Effector memory CD8-positive, alpha-beta T cell (primary cell): ENCODE results near the gene FARP1.
"Not testable (repeated sequence)": the region's sequence is repeated elsewhere in the genome, so short reads cannot be mapped to it uniquely, and the experiment has no call there.

Experiments
- ATAC-seq: fragments of 150-1000 bp; cut with Tn5 transposase; replicated peaks from 2 replicates; pipeline ENCODE4 v1.10.0; 2021; ENCODE audit warnings: mild to moderate bottlenecking, moderate library complexity
- DNase-seq, 3 experiments: peaks; one replicate each; pipeline ENCODE4 v3.0.0; 2021
- H3K27ac Mint-ChIP-seq, 2 donors: one replicate each; pipeline ENCODE4 v1.8.0; 2022; ENCODE audit warnings: mild to moderate bottlenecking in 2 of 2, mixed read lengths in 2 of 2, moderate library complexity in 2 of 2
- H3K27me3 Mint-ChIP-seq, 2 donors: one replicate each; pipeline ENCODE4 v1.8.0; 2022; ENCODE audit warnings: mixed read lengths in 2 of 2
- H3K36me3 Mint-ChIP-seq: one replicate; pipeline ENCODE4 v1.8.0; 2022; ENCODE audit warnings: mild to moderate bottlenecking, moderate library complexity, mixed read lengths; ENCODE audit not compliant: insufficient read depth
- H3K4me1 Mint-ChIP-seq, 2 donors: one replicate each; pipeline ENCODE4 v1.8.0; 2022; ENCODE audit warnings: low read depth in 2 of 2, mixed read lengths in 2 of 2
- H3K4me3 Mint-ChIP-seq, 2 donors: one replicate each; pipeline ENCODE4 v1.8.0; 2022; ENCODE audit warnings: mild to moderate bottlenecking in 2 of 2, mixed read lengths in 2 of 2, moderate library complexity in 2 of 2
- H3K9me3 Mint-ChIP-seq, 2 donors: one replicate each; pipeline ENCODE4 v1.8.0; 2022; ENCODE audit warnings: mixed read lengths in 2 of 2

The FARP1 gene

GRCh38 chr13:98261165-98261702 lies 118.3 kb downstream of the FARP1 start:
- no peak overlapping the region for H3K4me3 Mint-ChIP-seq
- no peak overlapping the region for H3K27ac Mint-ChIP-seq
- H3K4me1 Mint-ChIP-seq = no peaks in the 10 kb centered on the region
- DNase-seq (no peak), ATAC-seq (no peak)
- H3K36me3 Mint-ChIP-seq = no peaks in the 10 kb centered on the region
- no peaks in the 10 kb centered on the region for H3K9me3 Mint-ChIP-seq
- H3K27me3 Mint-ChIP-seq = peaks cover 7 to 20% of the 10 kb centered on the region in 2 donors

GRCh38 chr13:98262292-98262691 lies 119.4 kb downstream of the FARP1 start:
- ATAC-seq (no peak), DNase-seq (no peak)
- Mint-ChIP-seq H3K4me3 (no peak overlapping the region), H3K27me3 (peaks cover 3 to 20% of the 10 kb centered on the region in 2 donors), H3K4me1 (no peaks in the 10 kb centered on the region), H3K9me3 (no peaks in the 10 kb centered on the region), H3K36me3 (no peaks in the 10 kb centered on the region), H3K27ac (no peak overlapping the region)

GRCh38 chr13:98263841-98264240 lies 120.9 kb downstream of the FARP1 start:
- no peaks in the 10 kb centered on the region for H3K9me3 Mint-ChIP-seq
- no peak for DNase-seq

GRCh38 chr13:98264877-98265276 lies 122.0 kb downstream of the FARP1 start:
- no peaks in the 10 kb centered on the region for H3K9me3 Mint-ChIP-seq
- H3K27me3 Mint-ChIP-seq = peaks cover 0 to 29% of the 10 kb centered on the region in 2 donors
- DNase-seq (no peak), ATAC-seq (no peak)
- no peak overlapping the region for H3K4me3 Mint-ChIP-seq
- H3K4me1 Mint-ChIP-seq = no peaks in the 10 kb centered on the region
- H3K36me3 Mint-ChIP-seq = no peaks in the 10 kb centered on the region
- H3K27ac Mint-ChIP-seq = no peak overlapping the region

More at GRCh38 chr13:98263841-98264240, 120.9 kb downstream of the FARP1 start:
- Mint-ChIP-seq H3K4me1 (no peaks in the 10 kb centered on the region), H3K27me3 (peaks cover 0 to 20% of the 10 kb centered on the region in 2 donors), H3K36me3 (no peaks in the 10 kb centered on the region), H3K27ac (no peak overlapping the region), H3K4me3 (no peak overlapping the region)
- no peak for ATAC-seq

- peaks cover 6 to 31% of the 10 kb centered on the region in 2 donors for H3K27me3 Mint-ChIP-seq
- H3K4me1 Mint-ChIP-seq = no peaks in the 10 kb centered on the region
- no peaks in the 10 kb centered on the region for H3K9me3 Mint-ChIP-seq
- no peak for ATAC-seq
- DNase-seq = no peak
- no peak overlapping the region for H3K4me3 Mint-ChIP-seq
- H3K27ac Mint-ChIP-seq = no peak overlapping the region
- H3K36me3 Mint-ChIP-seq = no peaks in the 10 kb centered on the region
Observed at GRCh38 chr13:98265692-98266551, 123.0 kb downstream of the FARP1 start.

- H3K4me3 Mint-ChIP-seq = no peak overlapping the region
- H3K27ac Mint-ChIP-seq = no peak overlapping the region
- no peaks in the 10 kb centered on the region for H3K9me3 Mint-ChIP-seq
- ATAC-seq (no peak), DNase-seq (no peak)
- H3K27me3 Mint-ChIP-seq = peaks cover 11 to 36% of the 10 kb centered on the region in 2 donors
- no peaks in the 10 kb centered on the region for H3K36me3 Mint-ChIP-seq
- H3K4me1 Mint-ChIP-seq = no peaks in the 10 kb centered on the region
Observed at GRCh38 chr13:98267080-98267912, 124.4 kb downstream of the FARP1 start.

- Mint-ChIP-seq H3K27ac (no peak overlapping the region), H3K4me1 (no peaks in the 10 kb centered on the region), H3K4me3 (no peak overlapping the region), H3K27me3 (peaks cover 11 to 38% of the 10 kb centered on the region in 2 donors), H3K9me3 (no peaks in the 10 kb centered on the region), H3K36me3 (no peaks in the 10 kb centered on the region)
- ATAC-seq (no peak), DNase-seq (no peak)
Observed at GRCh38 chr13:98269386-98269785, 126.5 kb downstream of the FARP1 start.

- Mint-ChIP-seq H3K27ac (no peak overlapping the region), H3K4me1 (no peaks in the 10 kb centered on the region), H3K9me3 (no peaks in the 10 kb centered on the region), H3K27me3 (peaks cover 11 to 35% of the 10 kb centered on the region in 2 donors), H3K36me3 (no peaks in the 10 kb centered on the region), H3K4me3 (no peak overlapping the region)
- DNase-seq (no peak), ATAC-seq (no peak)
Observed at GRCh38 chr13:98270819-98271218, 127.9 kb downstream of the FARP1 start.

GRCh38 chr13:98271646-98272045 lies 128.8 kb downstream of the FARP1 start:
- not testable (repeated sequence) for H3K36me3 Mint-ChIP-seq, H3K4me3 Mint-ChIP-seq, H3K27ac Mint-ChIP-seq, H3K9me3 Mint-ChIP-seq, H3K4me1 Mint-ChIP-seq, DNase-seq, ATAC-seq
- H3K27me3 Mint-ChIP-seq = peaks cover 11 to 35% of the 10 kb centered on the region in 2 donors

GRCh38 chr13:98272549-98272948 lies 129.7 kb downstream of the FARP1 start:
- no peak for DNase-seq
- ATAC-seq = no peak
- Mint-ChIP-seq H3K4me1 (no peaks in the 10 kb centered on the region), H3K9me3 (no peaks in the 10 kb centered on the region), H3K27ac (no peak overlapping the region), H3K27me3 (peaks cover 11 to 35% of the 10 kb centered on the region in 2 donors), H3K4me3 (no peak overlapping the region), H3K36me3 (no peaks in the 10 kb centered on the region)

- no peak overlapping the region for H3K4me3 Mint-ChIP-seq
- H3K36me3 Mint-ChIP-seq = no peaks in the 10 kb centered on the region
- no peaks in the 10 kb centered on the region for H3K9me3 Mint-ChIP-seq
- no peaks in the 10 kb centered on the region for H3K4me1 Mint-ChIP-seq
- H3K27me3 Mint-ChIP-seq = peaks cover 11 to 35% of the 10 kb centered on the region in 2 donors
- no peak for DNase-seq
- no peak overlapping the region for H3K27ac Mint-ChIP-seq
- no peak for ATAC-seq
Observed at GRCh38 chr13:98273067-98273823, 130.4 kb downstream of the FARP1 start.

GRCh38 chr13:98273824-98274742 lies 131.2 kb downstream of the FARP1 start:
- Mint-ChIP-seq H3K36me3 (no peaks in the 10 kb centered on the region), H3K4me3 (no peak overlapping the region), H3K27ac (no peak overlapping the region), H3K9me3 (no peaks in the 10 kb centered on the region), H3K4me1 (no peaks in the 10 kb centered on the region), H3K27me3 (peaks cover 11 to 34% of the 10 kb centered on the region in 2 donors)
- DNase-seq (no peak), ATAC-seq (no peak)
